GM23338 (cell line): ENCODE results near the gene AKT2. TPM values are rescaled to one million over a fixed set of nuclear protein-coding genes. Genes with fewer than 3 reads are reported as not detected.

Experiments
- ATAC-seq: fragments of 200-7000 bp; cut with Tn5 transposase; 3 replicates; pipeline ENCODE4 v1.9.1; 2020
- DNase-seq: peaks from one replicate; pipeline ENCODE4 v3.0.0-alpha.2; 2015; ENCODE audit warnings: low spot score
- H2AFZ ChIP-seq: fragments of 200-600 bp; sonication (generic); 2 replicates; pipeline ENCODE4 v1.8.0; 2016; ENCODE audit warnings: antibody characterized with exemption, mild to moderate bottlenecking, moderate library complexity
- H3F3A ChIP-seq: fragments of 200-600 bp; sonication (generic); replicated peaks from 2 replicates; pipeline ENCODE4 v1.8.0; 2017; ENCODE audit warnings: antibody characterized with exemption, mixed run types, low read depth
- H3K27ac ChIP-seq: fragments of 200-600 bp; sonication (generic); 2 replicates; pipeline ENCODE4 v1.6.1; 2016; ENCODE audit warnings: low read depth
- H3K27me3 ChIP-seq: fragments of 200-600 bp; sonication (generic); 2 replicates; pipeline ENCODE4 v1.8.0; 2016; ENCODE audit warnings: mild to moderate bottlenecking, mixed run types, moderate library complexity; ENCODE audit not compliant: insufficient read depth
- H3K36me3 ChIP-seq: fragments of 200-600 bp; sonication (generic); 2 replicates; pipeline ENCODE4 v1.8.0; 2016; ENCODE audit warnings: mild to moderate bottlenecking; ENCODE audit not compliant: insufficient read depth
- H3K4me1 ChIP-seq: fragments of 200-600 bp; sonication (generic); 2 replicates; pipeline ENCODE4 v1.8.0; 2016; ENCODE audit warnings: mild to moderate bottlenecking, moderate library complexity; ENCODE audit not compliant: insufficient read depth
- H3K4me2 ChIP-seq: fragments of 200-600 bp; sonication (generic); 2 replicates; pipeline ENCODE4 v1.7.1; 2017; ENCODE audit warnings: mixed run types
- H3K4me3 ChIP-seq: fragments of 200-600 bp; sonication (generic); 2 replicates; pipeline ENCODE4 v1.6.1; 2016; ENCODE audit warnings: mixed run types
- H3K79me2 ChIP-seq: fragments of 200-600 bp; sonication (generic); replicated peaks from 2 replicates; pipeline ENCODE4 v1.8.0; 2017; ENCODE audit warnings: mild to moderate bottlenecking; ENCODE audit not compliant: insufficient read depth
- H3K9me2 ChIP-seq: fragments of 200-600 bp; sonication (generic); 2 replicates; pipeline ENCODE4 v1.8.0; 2017; ENCODE audit not compliant: insufficient read depth
- H4K20me1 ChIP-seq: fragments of 200-600 bp; sonication (generic); replicated peaks from 2 replicates; pipeline ENCODE4 v1.8.0; 2017; ENCODE audit warnings: mild to moderate bottlenecking; ENCODE audit not compliant: insufficient read depth
- H3K27ac Mint-ChIP-seq: 2 replicates; pipeline ENCODE4 v1.8.0; 2020; ENCODE audit warnings: inconsistent platforms, mild to moderate bottlenecking, moderate library complexity, mixed read lengths
- H3K27me3 Mint-ChIP-seq: 3 replicates; pipeline ENCODE4 v1.8.0; 2022; ENCODE audit warnings: low read depth, mild to moderate bottlenecking, moderate library complexity, mixed read lengths, inconsistent platforms; ENCODE audit not compliant: insufficient read depth, poor library complexity
- H3K36me3 Mint-ChIP-seq: 3 replicates; pipeline ENCODE4 v1.8.0; 2021; ENCODE audit warnings: low read depth, mild to moderate bottlenecking, inconsistent platforms, moderate library complexity, mixed read lengths
- H3K4me1 Mint-ChIP-seq: 3 replicates; pipeline ENCODE4 v1.8.0; 2020; ENCODE audit warnings: mild to moderate bottlenecking, inconsistent platforms, mixed read lengths
- H3K4me3 Mint-ChIP-seq: 3 replicates; pipeline ENCODE4 v1.8.0; 2021; ENCODE audit warnings: moderate library complexity, mild to moderate bottlenecking, inconsistent platforms, mixed read lengths
- H3K9me3 Mint-ChIP-seq: 3 replicates; pipeline ENCODE4 v1.8.0; 2020; ENCODE audit warnings: moderate library complexity, mild to moderate bottlenecking, inconsistent platforms, mixed read lengths
- CREB1 ChIP-seq: fragments of 250-450 bp; sonication (Bioruptor Pico); IDR thresholded peaks from 2 replicates; pipeline ENCODE4 v1.5.0; 2020; ENCODE audit warnings: low read depth, mild to moderate bottlenecking, moderate library complexity
- EZH2 ChIP-seq: fragments of 200-600 bp; sonication (generic); IDR thresholded peaks from one replicate; pipeline ENCODE4 v1.8.0; 2017; ENCODE audit warnings: antibody characterized with exemption, mild to moderate bottlenecking, low read depth; ENCODE audit not compliant: unreplicated experiment
- EZH2phosphoT487 ChIP-seq: fragments of 200-600 bp; sonication (generic); IDR thresholded peaks from one replicate; pipeline ENCODE4 v1.8.1; 2018; ENCODE audit warnings: antibody characterized with exemption; ENCODE audit not compliant: unreplicated experiment
- NANOG ChIP-seq: IDR thresholded peaks from 2 replicates; pipeline ENCODE4 v1.6.1; 2016; ENCODE audit warnings: antibody characterized with exemption, borderline replicate concordance
- POLR2AphosphoS5 ChIP-seq: IDR thresholded peaks from 2 replicates; pipeline ENCODE4 v1.6.1; 2016; ENCODE audit warnings: antibody characterized with exemption, low read depth
- ZNF114 ChIP-seq: fragments of 250-450 bp; sonication (Bioruptor Pico); IDR thresholded peaks from 2 replicates; pipeline ENCODE4 v1.5.0; 2020; ENCODE audit warnings: mild to moderate bottlenecking, moderate library complexity
- ZNF331 ChIP-seq: fragments of 250-450 bp; sonication (Bioruptor Pico); IDR thresholded peaks from 2 replicates; pipeline ENCODE4 v1.5.0; 2020; ENCODE audit warnings: low read depth, mild to moderate bottlenecking, moderate library complexity
- polyA plus RNA-seq: library from polyadenylated mRNA; unstranded; fragments of >200 nt; fragmentation: Nextera tagmentation; extraction: Ambion mirVana; gene quantifications from 2 replicates; pipeline ENCODE4 v1.2.1, GENCODE V29; 2016
- total RNA-seq: library from RNA; depleted of rRNA; stranded (reverse); fragments of >200 nt; shearing (Covaris generic); gene quantifications from 2 replicates; pipeline ENCODE4 v1.2.3, GENCODE V29; 2014
- TF ChIP-seq, protein P1 (sequence below): IDR thresholded peaks from 2 replicates; pipeline ENCODE4 v1.6.1; 2016; ENCODE audit warnings: antibody characterized with exemption
- TF ChIP-seq, protein P2 (sequence below): IDR thresholded peaks from one replicate; pipeline ENCODE4 v1.6.1; 2018; ENCODE audit warnings: antibody characterized with exemption; ENCODE audit not compliant: unreplicated experiment

AKT2 gene
- total and polyA plus RNA-seq, 2 experiments from 2014 or later, result 17.6 to 123 TPM

DNA sequence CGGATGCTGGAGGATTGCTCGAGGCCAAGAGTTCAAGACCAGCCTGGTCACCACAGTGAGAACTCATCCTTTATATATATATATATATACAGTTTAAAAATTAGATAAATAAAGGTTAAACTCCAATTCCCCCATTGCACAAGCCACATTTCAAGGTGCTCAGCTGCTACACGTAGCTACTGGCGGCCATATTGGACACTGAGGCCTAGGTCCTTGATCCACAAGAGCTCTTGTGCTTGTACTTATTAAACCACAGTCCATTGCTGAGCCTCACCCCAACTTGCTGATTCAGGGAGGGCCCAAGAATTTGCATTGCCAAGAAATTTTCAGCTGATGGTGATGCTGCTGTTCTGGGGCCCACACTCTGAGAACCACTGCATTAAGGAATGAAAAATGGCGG is 76.5 kb downstream of the AKT2 start:
- Histone ChIP-seq H3K4me1 (no peaks in the 10 kb centered on the region), H3F3A (no peaks in the 10 kb centered on the region), H3K36me3 (0 out of 2 replicates have a peak, but pooled peaks cover 3% of the 10 kb centered on the region), H4K20me1 (0 out of 2 replicates have a peak, but pooled peaks cover 3% of the 10 kb centered on the region), H3K27me3 (no peaks in the 10 kb centered on the region), H3K9me2 (no peaks in the 10 kb centered on the region), H3K4me2 (no peak overlapping the region), H3K79me2 (no peaks in the 10 kb centered on the region), H3K4me3 (no peak overlapping the region), H2AFZ (no peak overlapping the region), H3K27ac (no peak overlapping the region)
- ATAC-seq, result no peak
- Mint-ChIP-seq H3K27me3 (peaks cover 5% of the 10 kb centered on the region), H3K9me3 (no peaks in the 10 kb centered on the region), H3K4me3 (no peak overlapping the region), H3K4me1 (peaks cover 12% of the 10 kb centered on the region), H3K36me3 (peaks cover 14% of the 10 kb centered on the region), H3K27ac (no peak overlapping the region)
- no peak for TF ChIP-seq EZH2phosphoT487
- no peak for DNase-seq

DNA sequence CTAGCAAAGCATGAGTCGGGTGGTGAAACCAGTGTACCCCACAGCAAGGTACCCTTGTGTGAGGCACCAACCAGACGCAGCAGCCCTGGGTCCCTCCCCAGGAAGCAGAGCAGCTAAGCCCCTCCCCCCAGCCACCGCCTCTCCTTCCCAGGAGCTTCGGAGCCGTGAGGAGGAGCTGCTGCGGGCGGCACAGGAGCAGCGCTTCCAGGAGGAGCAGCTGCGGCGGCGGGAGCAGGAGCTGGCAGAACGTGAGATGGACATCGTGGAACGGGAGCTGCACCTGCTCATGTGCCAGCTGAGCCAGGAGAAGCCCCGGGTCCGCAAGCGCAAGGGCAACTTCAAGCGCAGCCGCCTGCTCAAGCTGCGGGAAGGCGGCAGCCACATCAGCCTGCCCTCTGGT is 79.4 kb downstream of the AKT2 start:
- no peak overlapping the region for H3K27ac Mint-ChIP-seq
- Histone ChIP-seq H3K27me3 (no peaks in the 10 kb centered on the region), H3K36me3 (0 out of 2 replicates have a peak, but pooled peaks cover 3% of the 10 kb centered on the region), H3F3A (no peaks in the 10 kb centered on the region), H3K79me2 (no peaks in the 10 kb centered on the region), H2AFZ (no peak overlapping the region), H3K9me2 (no peaks in the 10 kb centered on the region), H3K27ac (no peak overlapping the region), H3K4me2 (no peak overlapping the region), H3K4me1 (no peaks in the 10 kb centered on the region), H4K20me1 (0 out of 2 replicates have a peak, but pooled peaks cover 3% of the 10 kb centered on the region), H3K4me3 (no peak overlapping the region)
- DNase-seq, result no peak
- H3K9me3 Mint-ChIP-seq, result no peaks in the 10 kb centered on the region
- TF ChIP-seq, protein P1, sequence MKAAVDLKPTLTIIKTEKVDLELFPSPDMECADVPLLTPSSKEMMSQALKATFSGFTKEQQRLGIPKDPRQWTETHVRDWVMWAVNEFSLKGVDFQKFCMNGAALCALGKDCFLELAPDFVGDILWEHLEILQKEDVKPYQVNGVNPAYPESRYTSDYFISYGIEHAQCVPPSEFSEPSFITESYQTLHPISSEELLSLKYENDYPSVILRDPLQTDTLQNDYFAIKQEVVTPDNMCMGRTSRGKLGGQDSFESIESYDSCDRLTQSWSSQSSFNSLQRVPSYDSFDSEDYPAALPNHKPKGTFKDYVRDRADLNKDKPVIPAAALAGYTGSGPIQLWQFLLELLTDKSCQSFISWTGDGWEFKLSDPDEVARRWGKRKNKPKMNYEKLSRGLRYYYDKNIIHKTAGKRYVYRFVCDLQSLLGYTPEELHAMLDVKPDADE, result no peak
- TF ChIP-seq NANOG (no peak), ZNF331 (no peak)
- H3K4me3 Mint-ChIP-seq, result no peak overlapping the region
- peaks cover 13% of the 10 kb centered on the region for H3K36me3 Mint-ChIP-seq
- peak; percentile 86 for ATAC-seq
- H3K27me3 Mint-ChIP-seq, result peaks cover 5% of the 10 kb centered on the region
- peaks cover 8% of the 10 kb centered on the region for H3K4me1 Mint-ChIP-seq

DNA sequence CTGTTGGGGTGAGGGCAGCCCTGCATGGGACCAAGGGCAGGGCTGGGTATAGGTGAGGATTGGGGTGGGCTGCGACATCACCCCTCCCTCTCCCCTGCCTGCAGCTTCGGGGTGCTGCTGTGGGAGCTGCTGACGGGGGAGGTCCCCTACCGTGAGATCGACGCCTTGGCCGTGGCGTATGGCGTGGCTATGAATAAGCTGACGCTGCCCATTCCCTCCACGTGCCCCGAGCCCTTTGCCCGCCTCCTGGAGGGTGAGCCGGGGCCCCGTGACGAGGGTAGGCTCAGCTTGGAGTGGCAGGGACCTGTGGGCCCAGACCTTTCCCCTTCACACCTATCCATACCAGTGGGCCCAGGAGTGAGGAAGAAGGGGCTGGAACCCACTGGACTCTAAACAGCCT is 80.8 kb downstream of the AKT2 start:
- Mint-ChIP-seq H3K27me3 (peaks cover 6% of the 10 kb centered on the region), H3K9me3 (no peaks in the 10 kb centered on the region), H3K4me3 (no peak overlapping the region), H3K27ac (no peak overlapping the region), H3K36me3 (peaks cover 12% of the 10 kb centered on the region), H3K4me1 (peaks cover 7% of the 10 kb centered on the region)
- ATAC-seq, result no peak
- Histone ChIP-seq H3K79me2 (no peaks in the 10 kb centered on the region), H4K20me1 (no peaks in the 10 kb centered on the region), H3K27ac (no peak overlapping the region), H3K4me1 (no peaks in the 10 kb centered on the region), H3K9me2 (no peaks in the 10 kb centered on the region), H3K27me3 (no peaks in the 10 kb centered on the region), H3K4me3 (no peak overlapping the region), H3K36me3 (0 out of 2 replicates have a peak, but pooled peaks cover 3% of the 10 kb centered on the region), H3K4me2 (no peak overlapping the region), H3F3A (no peaks in the 10 kb centered on the region), H2AFZ (no peak overlapping the region)
- no peak for DNase-seq
- TF ChIP-seq EZH2phosphoT487, result no peak
- no peak for TF ChIP-seq CREB1
- TF ChIP-seq POLR2AphosphoS5, result no peak
- no peak for TF ChIP-seq ZNF331
- TF ChIP-seq EZH2, result no peak
- TF ChIP-seq NANOG, result no peak
- TF ChIP-seq, protein P1, result no peak
- no peak for TF ChIP-seq ZNF114 (CRISPR knock-in tag)
- TF ChIP-seq, protein P2, sequence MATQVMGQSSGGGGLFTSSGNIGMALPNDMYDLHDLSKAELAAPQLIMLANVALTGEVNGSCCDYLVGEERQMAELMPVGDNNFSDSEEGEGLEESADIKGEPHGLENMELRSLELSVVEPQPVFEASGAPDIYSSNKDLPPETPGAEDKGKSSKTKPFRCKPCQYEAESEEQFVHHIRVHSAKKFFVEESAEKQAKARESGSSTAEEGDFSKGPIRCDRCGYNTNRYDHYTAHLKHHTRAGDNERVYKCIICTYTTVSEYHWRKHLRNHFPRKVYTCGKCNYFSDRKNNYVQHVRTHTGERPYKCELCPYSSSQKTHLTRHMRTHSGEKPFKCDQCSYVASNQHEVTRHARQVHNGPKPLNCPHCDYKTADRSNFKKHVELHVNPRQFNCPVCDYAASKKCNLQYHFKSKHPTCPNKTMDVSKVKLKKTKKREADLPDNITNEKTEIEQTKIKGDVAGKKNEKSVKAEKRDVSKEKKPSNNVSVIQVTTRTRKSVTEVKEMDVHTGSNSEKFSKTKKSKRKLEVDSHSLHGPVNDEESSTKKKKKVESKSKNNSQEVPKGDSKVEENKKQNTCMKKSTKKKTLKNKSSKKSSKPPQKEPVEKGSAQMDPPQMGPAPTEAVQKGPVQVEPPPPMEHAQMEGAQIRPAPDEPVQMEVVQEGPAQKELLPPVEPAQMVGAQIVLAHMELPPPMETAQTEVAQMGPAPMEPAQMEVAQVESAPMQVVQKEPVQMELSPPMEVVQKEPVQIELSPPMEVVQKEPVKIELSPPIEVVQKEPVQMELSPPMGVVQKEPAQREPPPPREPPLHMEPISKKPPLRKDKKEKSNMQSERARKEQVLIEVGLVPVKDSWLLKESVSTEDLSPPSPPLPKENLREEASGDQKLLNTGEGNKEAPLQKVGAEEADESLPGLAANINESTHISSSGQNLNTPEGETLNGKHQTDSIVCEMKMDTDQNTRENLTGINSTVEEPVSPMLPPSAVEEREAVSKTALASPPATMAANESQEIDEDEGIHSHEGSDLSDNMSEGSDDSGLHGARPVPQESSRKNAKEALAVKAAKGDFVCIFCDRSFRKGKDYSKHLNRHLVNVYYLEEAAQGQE, result no peak
